ENCODE data around the gene FLNC.

FLNC gene

DNA sequence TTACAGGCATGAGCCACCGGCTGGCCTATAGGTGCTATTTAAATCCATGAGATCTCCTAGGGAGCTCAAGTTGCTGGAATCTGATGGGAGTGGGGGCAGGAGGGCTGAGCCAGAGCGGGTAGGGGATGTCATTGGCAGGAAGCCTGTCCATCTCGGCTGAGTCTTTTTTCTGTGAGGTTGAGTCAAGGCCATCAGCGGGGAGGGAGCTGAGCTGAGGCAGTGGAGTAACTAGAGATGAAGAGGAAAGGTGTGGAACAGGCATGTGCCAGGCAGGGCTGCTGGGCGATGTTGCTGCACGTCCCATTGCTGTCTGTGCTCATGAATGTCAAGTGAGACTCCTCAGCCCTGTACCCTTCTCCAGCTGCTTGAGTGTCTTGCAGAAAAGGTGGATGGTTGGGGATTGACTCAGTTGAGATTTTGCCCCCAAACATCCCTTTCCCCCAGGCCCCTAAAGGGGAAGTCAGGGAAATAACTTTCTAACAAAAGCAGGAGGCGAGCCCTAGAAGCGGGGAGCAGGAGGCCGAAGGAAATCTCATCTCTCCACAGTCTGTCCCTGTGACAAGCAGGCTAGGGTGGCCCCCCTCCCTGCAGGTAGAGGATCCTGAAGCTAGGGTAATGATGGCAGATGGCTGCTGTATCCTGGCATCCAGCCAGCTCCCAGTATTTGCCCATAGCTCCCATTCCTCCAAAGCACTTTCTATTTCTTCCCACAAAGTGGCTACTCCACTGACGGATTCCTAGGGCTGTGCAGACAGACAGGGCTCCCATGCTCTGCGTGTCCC lies 37.8 kb downstream of the FLNC start:
- no peak for FAIRE-seq

DNA sequence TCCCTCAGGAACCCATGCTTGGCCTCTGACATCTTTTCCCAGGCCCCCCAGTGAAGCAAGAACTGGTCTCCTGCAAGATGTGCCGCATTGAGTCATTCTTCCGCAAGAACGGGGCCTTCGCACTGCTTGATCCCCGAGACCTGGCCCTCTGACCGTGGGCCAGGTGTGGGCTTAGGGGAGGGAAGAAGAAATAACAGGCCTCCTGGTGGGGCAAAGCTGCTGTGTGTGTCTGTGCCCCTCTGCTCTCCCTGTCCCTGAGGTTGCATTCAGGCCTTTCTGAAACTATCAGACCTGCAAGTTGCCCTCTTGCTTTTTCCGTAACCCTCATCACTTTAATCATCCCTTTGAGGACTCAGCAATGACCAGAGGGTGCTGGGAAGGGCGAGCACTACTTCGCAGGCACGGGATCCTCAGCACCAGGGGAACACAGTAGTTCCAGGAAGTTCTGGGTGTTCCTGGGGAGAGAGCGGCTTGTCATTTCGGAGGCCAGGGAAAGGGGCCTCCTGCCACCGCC lies 38.5 kb downstream of the FLNC start:
- no peak for FAIRE-seq

DNA sequence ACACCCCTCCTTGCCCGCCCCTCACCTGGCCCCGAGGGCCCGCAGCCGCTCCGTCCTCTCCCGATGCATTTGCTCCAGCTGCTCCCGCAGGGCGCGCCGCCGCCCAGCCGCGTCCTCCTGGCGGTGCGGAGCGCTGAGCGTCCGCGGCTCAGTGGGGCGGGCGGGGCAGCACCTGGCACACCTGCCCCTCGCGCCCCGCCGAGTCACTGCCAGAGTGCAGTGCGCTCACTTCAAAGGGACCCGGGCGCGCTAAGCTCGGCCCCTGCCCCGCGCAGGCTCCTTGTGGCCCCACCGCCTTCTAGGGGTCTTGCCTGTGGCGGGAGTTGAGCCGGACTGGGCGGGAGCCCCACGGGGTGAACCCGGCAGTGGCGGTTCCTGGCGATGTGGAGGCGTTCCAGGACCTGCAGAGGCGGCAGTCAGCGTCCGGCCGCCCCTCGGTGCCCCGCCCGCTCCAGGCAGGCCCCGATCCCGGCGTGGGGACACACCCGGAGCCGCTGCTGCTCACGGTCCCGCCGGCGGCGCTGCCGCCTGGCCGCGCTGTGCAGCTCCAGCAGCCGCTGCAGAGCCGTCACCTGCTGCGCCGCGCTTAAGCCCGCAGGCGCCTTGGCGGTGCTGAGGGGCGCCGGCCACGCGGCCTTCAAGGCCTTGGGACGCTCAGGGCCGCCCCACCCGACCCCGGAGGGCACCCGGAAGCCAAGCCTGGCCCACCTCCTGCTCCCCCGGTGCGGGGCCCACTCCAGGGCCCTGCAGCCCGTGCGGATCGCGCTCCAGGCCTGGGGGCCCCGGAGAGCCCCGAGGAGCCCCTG lies 39.1 kb downstream of the FLNC start:
- no peak for FAIRE-seq

DNA sequence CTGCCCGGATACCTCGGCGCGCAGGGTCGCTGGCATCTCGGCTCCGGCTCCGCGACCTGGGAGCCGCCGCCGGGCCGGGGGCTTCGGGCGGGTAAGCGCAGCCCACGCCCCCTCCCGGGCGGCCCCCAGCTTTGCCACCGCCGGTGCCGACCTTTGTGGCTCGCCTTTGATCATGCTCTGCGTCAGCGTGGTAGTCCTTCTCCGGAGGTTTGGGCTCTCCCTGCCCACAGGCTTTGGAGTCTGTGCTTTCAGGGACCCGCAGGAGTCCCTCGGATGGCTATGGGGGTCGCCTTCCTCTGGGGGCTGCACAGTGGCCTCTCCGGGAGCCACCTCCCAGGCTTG lies 39.7 kb downstream of the FLNC start:
- no peak for FAIRE-seq

DNA sequence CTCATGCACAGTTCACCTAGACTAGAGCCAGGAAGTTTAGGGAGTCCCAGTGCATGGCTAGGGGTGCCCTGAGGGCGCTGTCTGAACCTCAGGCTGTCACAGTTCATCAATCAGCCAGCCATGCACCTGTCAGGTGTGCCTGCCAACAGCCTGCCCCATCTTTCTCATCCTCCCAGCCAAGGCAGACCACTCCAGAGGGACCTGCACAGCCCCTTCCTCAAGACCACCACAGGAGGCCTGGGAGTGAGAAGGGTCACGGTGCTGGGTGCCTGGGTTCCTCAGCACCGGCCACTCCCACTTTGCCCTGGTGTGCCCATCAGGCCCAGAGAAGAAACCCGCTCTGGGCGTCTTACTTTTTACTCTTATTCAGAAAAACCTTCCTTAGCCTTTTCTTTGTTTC lies 40.8 kb downstream of the FLNC start:
- FAIRE-seq, result no peak

DNA sequence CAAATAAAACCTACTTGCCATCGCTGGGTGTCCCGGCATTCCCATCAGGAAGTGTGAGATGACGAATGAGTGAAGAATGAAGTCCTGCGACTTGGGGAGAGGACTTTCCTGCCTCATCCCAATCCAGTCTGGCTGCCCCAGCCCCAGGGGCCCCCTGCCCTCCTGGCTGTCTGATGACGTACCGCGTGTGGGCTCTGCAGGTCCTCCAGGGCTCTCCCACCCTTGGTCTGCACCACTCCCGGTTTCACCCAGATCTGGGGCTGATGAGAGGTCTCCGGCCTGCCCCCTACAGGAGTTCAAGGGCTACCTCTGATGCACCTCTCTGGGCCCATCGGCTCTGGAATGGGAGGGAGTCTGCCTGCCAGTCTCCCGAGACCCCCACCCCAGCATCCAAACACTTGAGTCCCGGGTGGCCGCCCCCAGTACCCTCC lies 42.2 kb downstream of the FLNC start:
- FAIRE-seq, result no peak

DNA sequence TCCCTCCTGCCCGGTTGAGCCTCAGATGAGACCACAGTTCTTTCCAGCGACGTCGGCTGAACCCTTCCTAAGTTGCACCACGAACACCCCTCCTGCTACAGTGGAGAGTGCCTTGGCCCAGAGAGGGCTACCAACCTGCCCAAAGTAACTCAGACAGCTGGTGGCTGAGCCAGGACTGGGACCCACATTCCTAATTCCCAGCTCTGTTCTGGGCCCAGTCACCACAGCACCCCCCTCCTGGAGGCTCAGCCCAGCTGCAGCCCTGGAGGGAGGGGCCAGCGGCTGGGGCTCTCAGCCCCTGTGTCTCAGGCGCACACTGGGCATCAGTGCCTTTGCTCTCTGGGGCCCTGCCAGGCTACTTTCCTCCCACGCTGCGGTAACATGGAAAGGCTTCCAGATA lies 43.0 kb downstream of the FLNC start:
- no peak for FAIRE-seq

DNA sequence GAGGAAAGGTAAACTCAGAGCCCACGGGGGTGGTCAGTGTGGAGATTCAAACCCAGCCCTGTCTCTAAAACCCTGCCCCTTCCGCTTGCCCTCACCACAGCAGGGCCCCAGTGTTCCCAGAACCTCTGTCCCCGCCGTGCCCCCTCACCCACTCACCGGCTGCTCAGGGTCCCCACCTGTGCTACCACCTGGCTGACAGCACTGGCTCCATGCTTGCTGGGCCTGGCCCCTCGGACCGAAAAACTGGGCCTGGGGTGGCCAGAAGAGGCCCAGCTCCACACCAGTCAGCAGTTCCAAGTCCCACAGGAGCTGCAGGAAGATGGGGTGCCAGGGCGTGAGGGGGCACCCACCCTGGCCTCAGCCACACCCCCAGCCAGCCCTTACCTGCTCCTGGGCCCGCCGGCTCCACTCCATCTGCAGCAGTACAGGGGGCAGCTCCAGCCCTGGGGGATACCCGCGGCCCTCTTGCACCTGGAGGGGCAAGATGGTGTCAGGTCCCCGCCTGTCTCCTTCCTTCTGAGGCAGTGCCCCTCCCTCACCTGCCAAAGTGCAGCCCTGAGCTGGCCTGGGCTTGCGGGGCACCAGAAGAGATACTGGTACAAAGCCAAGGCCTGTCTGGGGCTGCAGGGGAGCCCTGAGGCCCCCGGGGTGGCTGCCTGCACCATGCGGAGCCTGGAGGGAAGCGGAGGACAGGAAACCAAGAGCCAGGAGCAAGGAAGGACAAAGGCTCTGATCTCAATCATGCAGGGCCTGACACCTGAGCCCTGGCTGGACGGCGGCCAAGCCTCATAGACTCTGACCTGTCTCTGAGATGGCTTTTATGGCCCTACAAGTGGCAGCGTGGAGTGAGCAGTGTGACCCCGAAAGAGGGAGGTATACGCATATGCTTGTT lies 44.2 kb downstream of the FLNC start:
- no peak for FAIRE-seq

DNA sequence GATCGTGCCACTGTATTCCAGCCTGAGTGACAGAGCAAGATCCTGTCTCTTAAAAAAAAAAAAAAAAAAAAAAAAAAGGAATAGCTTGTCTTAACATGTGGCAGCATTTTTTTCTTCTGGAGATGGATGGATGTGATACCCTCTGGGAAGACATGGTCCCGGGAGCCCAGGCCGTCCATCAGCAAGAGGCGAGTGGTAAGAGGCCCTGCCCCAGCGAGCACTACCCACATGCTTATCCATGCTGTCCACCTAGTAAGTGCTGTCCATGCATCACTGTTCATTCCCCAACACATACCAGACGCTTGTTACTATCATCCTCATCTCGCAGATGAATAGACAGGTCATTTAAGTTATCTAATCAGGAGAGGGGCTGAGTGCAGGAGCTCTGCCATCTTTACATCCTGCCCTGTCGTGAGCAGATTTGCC lies 45.3 kb downstream of the FLNC start:
- no peak for FAIRE-seq

DNA sequence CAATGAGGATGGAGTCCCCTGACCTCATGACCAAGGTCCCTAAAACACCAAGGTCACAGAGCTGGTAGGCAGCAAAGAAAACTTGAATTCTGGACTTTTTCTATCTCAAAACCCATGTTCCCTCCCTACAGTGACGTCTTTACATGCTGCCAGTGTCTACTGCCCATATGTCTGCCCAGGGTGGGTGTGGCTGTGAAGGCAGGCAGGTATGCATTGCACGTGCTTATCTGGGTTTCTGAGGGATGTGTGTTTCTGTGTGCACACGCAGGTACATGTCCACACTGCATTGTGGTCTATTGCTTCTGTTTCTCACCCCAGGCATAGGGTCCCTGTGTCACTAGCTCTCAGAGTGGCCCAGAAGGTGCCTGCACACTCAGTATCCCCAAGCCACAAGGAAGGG lies 45.9 kb downstream of the FLNC start:
- no peak for FAIRE-seq

DNA sequence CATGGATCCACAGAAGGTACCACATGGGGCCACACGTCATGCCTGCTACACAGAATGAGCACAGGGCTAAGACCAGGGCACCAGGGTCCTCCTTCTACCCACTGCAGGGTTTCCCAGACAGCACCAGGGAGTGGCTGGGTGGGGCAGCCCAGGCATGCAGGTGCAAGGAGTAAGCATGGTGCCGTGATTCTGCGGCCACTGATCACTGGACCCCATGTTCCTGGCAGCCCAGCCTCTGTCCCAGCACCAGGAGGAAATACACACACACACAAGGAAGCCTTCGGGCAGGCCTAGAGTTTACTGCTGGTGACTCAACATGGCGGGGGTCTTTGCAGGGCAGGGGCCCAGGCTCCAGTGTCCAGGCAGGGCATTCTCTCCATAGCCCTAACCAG lies 46.4 kb downstream of the FLNC start:
- no peak for FAIRE-seq

DNA sequence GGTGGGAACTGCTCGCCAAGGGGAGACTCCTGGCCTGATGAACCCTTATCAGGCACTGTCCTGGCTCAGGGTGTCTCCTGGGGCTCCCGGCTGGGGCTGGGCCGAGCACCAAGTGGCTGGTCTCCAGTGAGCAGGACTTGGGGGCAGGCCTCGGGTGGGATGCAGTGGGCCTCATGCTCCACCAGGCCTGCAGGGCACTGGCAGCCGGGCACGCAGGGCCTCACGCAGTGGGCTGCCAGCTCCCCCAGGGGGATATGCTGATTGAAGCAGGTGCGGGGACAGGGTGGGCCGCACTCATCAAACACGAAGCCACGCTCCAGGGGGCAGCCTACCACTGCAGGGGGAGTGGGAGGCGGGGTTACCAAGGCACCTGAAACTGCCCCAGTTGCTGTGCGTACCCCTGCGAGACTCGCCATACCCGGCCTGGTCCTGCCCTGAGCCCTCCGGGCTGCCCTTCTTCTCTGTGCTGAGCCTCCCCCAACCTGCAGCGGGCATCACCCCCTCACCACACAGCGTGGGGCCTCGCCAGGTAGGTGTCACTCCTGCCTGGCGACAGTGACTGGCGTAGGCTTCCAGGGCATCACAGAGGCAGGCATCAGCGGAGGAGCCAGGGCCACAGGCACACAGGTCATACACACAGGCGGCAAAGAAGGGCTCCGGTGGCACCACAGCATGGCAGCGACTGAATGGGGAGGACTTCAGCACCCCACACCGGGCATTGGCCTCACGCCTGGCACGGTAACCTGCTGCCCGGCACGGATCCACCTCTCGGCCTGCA lies 47.0 kb downstream of the FLNC start:
- no peak for FAIRE-seq

DNA sequence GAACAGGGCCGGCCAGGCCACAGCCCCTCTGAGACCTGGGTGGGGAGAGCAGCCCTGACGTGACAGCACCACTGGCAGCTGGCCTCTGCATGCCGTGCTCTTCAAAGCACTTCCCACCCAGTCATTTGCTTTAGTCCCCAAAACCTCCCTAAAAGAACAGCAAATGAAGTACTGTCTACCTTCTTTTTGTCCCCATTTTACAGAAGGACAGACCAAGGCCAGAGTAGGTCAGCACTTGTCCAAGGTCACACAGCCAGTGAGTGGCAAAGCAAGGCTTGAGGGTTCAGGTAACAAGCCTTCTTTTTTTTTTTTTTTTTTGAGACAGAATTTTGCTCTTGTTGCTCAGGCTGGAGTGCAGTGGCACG lies 47.5 kb downstream of the FLNC start:
- FAIRE-seq, result no peak

DNA sequence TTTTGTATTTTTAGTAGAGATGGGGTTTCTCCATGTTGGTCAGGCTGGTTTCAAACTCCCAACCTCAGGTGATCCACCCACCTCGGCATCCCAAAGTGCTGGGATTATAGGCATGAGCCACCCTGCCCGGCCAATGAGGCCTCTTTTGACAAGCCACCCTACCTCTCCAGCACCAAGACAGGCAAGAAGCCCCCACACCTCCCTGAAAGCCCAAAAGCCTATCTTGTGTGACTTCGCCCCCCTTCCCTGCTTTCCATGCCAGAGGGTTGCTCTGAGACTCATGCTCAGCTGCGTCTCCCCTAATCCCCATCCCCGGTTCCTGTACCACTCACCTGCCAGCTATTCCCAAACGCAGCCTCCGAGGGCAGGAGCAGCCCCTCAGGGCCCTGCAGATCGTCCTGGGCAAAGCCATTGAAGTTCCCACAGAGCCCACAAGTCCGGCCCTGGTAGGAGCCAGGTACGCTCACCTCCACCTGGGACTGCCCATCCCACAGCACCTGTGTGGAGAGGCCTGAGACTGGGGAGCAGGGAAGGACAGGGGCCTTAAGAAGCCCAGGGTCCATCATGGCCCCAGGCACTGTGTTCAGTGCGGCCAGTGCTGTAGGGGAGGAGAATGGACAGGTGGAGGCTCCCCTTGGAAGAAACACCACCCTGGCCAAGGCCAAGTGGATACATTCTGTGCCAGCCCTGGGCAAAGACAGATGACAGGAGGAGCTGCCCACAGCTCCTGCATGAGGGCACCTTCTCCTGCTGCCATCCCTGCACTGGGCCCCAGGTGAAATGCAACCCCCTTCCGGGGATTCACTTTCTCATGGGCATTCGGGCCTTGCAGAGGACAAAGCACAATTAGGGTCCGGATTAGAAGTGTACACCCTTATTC lies 48.3 kb downstream of the FLNC start:
- no peak for FAIRE-seq

DNA sequence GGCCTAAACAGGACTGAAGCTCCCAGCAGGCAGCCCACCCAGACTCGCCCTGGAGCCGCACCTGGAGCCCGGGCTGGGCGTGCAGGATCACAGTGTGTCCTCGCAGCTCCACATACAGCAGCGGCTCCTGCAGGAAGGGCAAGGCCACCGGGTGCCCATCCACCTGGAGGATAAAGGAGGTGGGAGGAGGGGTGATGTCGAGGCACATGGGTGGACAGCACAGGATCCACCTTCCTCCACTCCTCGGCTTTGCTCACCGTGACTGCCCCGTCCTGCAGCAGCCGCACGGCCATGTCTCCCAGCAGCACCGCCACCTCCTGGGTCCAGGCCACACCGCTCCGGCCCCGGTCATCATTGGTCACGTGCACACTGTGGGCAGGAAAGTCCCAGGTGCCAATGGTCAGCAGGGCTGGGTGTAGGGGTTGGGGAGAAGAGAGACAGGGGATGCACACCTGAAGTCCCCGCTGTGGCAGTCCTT lies 49.3 kb downstream of the FLNC start:
- FAIRE-seq, result no peak

DNA sequence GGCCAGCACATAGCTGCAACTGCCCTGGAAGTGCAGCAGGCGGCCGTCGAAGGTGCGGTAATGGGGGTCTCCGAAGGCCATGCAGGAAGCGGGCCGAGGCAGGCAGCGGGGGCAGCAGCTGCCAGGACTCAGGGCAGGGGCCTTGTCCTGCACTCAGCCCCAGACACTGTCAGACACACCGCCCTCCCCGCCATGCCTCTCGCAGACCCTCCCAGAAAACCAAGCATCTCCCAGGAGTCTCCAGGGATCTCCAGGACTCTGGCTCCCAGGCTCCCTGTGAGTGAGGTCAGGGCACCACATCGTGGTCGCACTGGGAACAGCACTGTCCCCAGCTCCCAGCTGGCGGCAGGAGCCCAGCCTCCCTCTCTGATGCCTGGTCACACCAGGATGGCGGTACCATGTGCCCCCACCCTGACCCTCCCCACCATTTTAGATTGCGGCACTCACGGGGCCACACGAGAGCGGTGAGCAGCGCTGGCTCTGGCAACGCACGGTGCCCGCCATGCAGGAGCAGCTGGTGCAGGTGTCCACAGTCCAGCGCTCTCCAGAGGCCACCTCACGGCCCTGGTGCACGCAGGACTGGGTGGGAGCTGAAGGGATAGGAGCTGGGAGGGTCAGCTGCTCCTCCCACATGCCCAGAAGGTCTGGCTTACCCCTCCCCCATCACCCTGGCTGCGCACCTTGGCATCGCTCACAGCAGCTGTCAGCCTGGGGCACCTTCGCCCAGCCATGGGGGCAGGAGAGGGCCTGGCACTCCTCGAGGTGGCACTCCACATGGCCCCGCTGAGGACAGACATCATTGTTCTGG lies 49.9 kb downstream of the FLNC start:
- FAIRE-seq, result no peak

DNA sequence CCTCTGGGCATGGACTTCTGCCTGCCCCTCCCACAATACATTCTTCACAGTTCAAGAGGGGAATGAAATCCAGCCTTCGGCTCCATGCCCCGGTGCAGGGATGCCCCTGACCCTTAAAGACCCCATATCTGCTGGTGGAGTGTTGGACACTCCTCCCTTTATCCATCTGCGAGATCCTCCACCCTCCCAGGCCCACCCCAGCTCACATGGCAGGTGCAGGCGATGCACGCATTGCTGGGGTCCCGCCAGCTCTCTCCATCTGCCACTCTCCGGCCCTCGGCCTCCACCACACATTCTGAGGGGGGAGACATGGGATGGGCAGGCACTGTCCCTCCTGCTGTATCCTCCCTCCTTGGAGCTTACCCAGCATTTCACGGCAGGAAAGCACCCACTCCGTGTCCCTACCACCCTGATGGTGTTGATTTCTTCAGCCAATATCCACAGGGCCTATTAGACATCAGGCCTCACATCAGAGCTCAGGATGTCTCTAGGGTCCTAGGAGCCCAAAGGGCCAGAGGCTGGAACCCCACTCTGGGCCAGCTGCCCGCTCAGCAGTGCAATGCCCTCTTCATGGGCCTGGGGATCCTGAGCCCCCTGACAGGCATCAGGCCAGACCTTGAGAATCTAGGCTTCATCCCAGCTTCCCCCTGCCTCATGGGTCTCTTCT lies 50.7 kb downstream of the FLNC start:
- FAIRE-seq, result no peak

DNA sequence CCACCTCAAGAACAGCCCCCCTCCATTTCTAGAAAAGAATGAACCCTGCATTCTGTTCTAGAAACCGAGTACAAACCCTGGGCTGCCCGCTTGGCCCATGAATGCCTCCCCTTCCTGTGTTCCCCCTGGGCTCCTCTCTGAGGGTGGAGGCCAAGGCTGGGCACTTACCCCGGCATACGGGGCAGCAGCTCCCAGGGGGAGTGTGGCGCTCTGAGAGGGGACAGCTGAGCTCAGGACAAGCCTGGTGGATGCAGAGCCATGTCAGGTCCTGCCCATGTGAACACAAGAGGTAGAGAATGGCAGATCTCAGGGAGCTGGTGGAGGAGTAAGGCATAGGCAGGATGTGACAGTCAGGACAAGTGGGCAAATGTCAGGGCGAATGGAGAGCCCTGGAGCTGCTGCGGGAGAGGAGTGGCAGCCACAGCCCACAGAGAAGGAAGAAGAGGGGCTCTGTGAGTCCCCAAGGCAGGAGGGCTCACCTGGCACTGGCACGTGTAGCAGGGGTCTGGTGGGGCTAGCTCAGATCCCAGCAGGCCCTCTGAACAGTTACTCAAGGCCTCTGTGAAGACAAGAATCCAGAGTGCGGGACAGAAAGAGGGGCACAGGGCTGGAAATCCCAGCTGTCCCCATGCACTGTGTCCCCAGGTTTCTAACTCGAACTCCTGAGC lies 51.4 kb downstream of the FLNC start:
- no peak for FAIRE-seq

DNA sequence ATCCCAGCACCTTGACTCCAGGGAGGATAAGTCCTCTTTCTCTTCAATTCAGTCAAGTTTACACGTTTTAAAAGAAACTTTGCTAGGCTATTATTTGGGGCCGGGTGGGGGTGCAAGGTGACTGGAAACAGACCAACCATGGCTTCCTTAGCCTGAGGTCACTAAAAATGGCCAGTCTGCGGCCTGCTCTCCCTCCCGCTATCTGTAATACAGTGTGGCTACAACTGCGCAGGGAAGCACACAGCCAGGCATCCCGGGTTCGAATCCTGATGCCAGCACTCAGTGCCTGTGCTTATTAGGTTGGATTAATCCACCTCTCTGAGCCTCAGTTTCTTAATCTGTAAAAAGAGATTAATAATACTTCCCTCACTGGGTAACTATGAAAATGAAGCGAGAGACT lies 51.9 kb downstream of the FLNC start:
- FAIRE-seq, result no peak
